Chondrocyte (in vitro differentiated cells): ENCODE results near the gene CYTH3. TPM values are rescaled to one million over a fixed set of nuclear protein-coding genes. Genes with fewer than 3 reads are reported as not detected.

Source experiments
- DNase-seq: peaks from one replicate; pipeline ENCODE4 v3.0.0; 2021; ENCODE audit warnings: mixed read lengths, low spot score
- H3K27ac Mint-ChIP-seq: one replicate; pipeline ENCODE4 v1.8.0; 2021; ENCODE audit warnings: mild to moderate bottlenecking, moderate library complexity, mixed read lengths; ENCODE audit not compliant: unreplicated experiment
- H3K27me3 Mint-ChIP-seq: 2 replicates; pipeline ENCODE4 v1.8.0; 2021; ENCODE audit warnings: low read depth, mixed read lengths
- H3K36me3 Mint-ChIP-seq: 2 replicates; pipeline ENCODE4 v1.8.0; 2021; ENCODE audit warnings: low read depth, mixed read lengths
- H3K4me1 Mint-ChIP-seq: 2 replicates; pipeline ENCODE4 v1.8.0; 2021; ENCODE audit warnings: low read depth, mild to moderate bottlenecking, mixed read lengths
- H3K4me3 Mint-ChIP-seq: one replicate; pipeline ENCODE4 v1.8.0; 2021; ENCODE audit warnings: mild to moderate bottlenecking, moderate library complexity, mixed read lengths; ENCODE audit not compliant: unreplicated experiment
- H3K9me3 Mint-ChIP-seq: 2 replicates; pipeline ENCODE4 v1.8.0; 2021; ENCODE audit warnings: low read depth, mixed read lengths
- CTCF ChIP-seq: fragments of 200-600 bp; sonication (generic); IDR thresholded peaks from 2 replicates; pipeline ENCODE4 v1.5.0; 2021; ENCODE audit warnings: antibody characterized with exemption, mild to moderate bottlenecking, moderate library complexity
- total RNA-seq: library from RNA; stranded (reverse); gene quantifications from 3 replicates; pipeline ENCODE4 v1.2.1, GENCODE V29; 2021

Gene CYTH3
- total RNA-seq, 1 donor from 2014 or later, result 58.4 TPM

- H3K27me3 Mint-ChIP-seq, result no peaks in the 10 kb centered on the region
- no peak overlapping the region for H3K4me3 Mint-ChIP-seq
- TF ChIP-seq CTCF, result no peak
- no peaks in the 10 kb centered on the region for H3K9me3 Mint-ChIP-seq
- no peak for DNase-seq
- peaks cover 56% of the 10 kb centered on the region for H3K4me1 Mint-ChIP-seq
- H3K36me3 Mint-ChIP-seq, result peaks cover 2% of the 10 kb centered on the region
- peak overlapping the region; percentile 54 for H3K27ac Mint-ChIP-seq
These were observed 50.8 kb downstream of the CYTH3 start for GRCh38 chr7:6221340-6222319.

GRCh38 chr7:6218329-6218728 is 54.1 kb downstream of the CYTH3 start:
- no peak for DNase-seq
- H3K4me1 Mint-ChIP-seq, result peaks cover 57% of the 10 kb centered on the region
- no peak for TF ChIP-seq CTCF
- no peak overlapping the region for H3K4me3 Mint-ChIP-seq
- peak overlapping the region; percentile 8 for H3K27ac Mint-ChIP-seq
- H3K27me3 Mint-ChIP-seq, result no peaks in the 10 kb centered on the region
- H3K9me3 Mint-ChIP-seq, result no peaks in the 10 kb centered on the region
- peaks cover 2% of the 10 kb centered on the region for H3K36me3 Mint-ChIP-seq

- TF ChIP-seq CTCF, result no peak
- H3K36me3 Mint-ChIP-seq, result peaks cover 2% of the 10 kb centered on the region
- H3K4me1 Mint-ChIP-seq, result peaks cover 33% of the 10 kb centered on the region
- no peaks in the 10 kb centered on the region for H3K27me3 Mint-ChIP-seq
- DNase-seq, result no peak
- no peak overlapping the region for H3K4me3 Mint-ChIP-seq
- H3K27ac Mint-ChIP-seq, result no peak overlapping the region
- peaks cover 4% of the 10 kb centered on the region for H3K9me3 Mint-ChIP-seq
These were observed 60.4 kb downstream of the CYTH3 start for GRCh38 chr7:6212008-6212407.

DNA sequence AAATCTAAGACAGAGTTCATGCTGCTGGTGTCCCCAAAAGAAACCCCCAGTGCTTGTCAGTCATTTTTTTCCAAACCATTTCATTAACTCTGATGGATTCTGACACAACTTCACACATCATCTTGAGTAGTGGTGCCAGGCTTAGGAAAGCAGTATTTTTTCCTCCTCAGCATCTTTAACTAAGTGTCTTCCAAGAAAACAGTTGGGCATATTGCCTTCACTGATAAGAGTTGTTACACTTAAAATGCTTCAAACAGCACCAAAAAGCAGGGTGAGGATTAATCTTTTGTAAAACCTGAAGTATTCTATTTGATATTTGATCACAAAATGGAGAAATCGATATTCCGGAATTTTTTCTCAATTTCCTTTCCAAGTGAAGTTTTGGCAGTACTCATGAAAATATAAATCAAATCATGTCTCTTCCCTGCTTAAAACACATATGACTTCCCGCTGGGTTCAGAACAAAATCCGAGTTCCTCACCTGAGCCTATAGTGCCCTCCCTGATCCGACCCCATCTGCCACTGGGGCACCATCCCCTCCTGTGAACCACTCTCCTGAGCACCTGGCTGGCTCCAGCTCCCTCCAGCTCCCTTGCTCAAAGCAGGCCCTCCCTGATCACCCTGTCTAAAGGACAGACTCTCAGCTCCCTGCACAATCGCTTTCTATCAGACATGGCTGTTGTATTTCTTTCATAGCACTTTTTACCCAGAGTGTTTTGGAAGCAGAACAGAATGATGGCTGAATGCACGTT is 61.6 kb downstream of the CYTH3 start:
- H3K27ac Mint-ChIP-seq, result no peak overlapping the region

More for the DNA sequence above, 61.6 kb downstream of the CYTH3 start:
- H3K4me3 Mint-ChIP-seq, result no peak overlapping the region
- no peak for TF ChIP-seq CTCF
- no peaks in the 10 kb centered on the region for H3K27me3 Mint-ChIP-seq
- peaks cover 4% of the 10 kb centered on the region for H3K9me3 Mint-ChIP-seq
- H3K4me1 Mint-ChIP-seq, result peaks cover 39% of the 10 kb centered on the region
- H3K36me3 Mint-ChIP-seq, result peaks cover 3% of the 10 kb centered on the region
- no peak for DNase-seq
